ENCODE measurements around the gene TAS2R60.
"Not testable (repeated sequence)": the region's sequence is repeated elsewhere in the genome, so short reads cannot be mapped to it uniquely, and the experiment has no call there.

TAS2R60 gene

GRCh38 chr7:143444063-143444782 lies 970 bp downstream of the TAS2R60 start:
- no peak for DNase-seq

GRCh38 chr7:143444785-143445184 lies 1.5 kb downstream of the TAS2R60 start:
- no peak for DNase-seq

- no peak for DNase-seq
Measured at GRCh38 chr7:143447466-143447865, 4.2 kb downstream of the TAS2R60 start.

- no peak for DNase-seq
Measured at GRCh38 chr7:143448429-143448828, 5.2 kb downstream of the TAS2R60 start.

- DNase-seq = no peak
Measured at GRCh38 chr7:143449793-143450192, 6.5 kb downstream of the TAS2R60 start.

GRCh38 chr7:143451122-143451521 lies 7.9 kb downstream of the TAS2R60 start:
- no peak for DNase-seq

GRCh38 chr7:143451746-143452145 lies 8.5 kb downstream of the TAS2R60 start:
- DNase-seq = no peak

- DNase-seq = no peak
Measured at GRCh38 chr7:143452495-143452894, 9.2 kb downstream of the TAS2R60 start.

GRCh38 chr7:143454091-143454680 lies 10.9 kb downstream of the TAS2R60 start:
- no peak for DNase-seq

- DNase-seq = no peak
Measured at GRCh38 chr7:143455491-143455890, 12.2 kb downstream of the TAS2R60 start.

- DNase-seq = no peak
Measured at GRCh38 chr7:143455942-143456341, 12.7 kb downstream of the TAS2R60 start.

GRCh38 chr7:143456992-143457793 lies 13.9 kb downstream of the TAS2R60 start:
- DNase-seq = no peak

- no peak for DNase-seq
Measured at GRCh38 chr7:143458263-143458662, 15.0 kb downstream of the TAS2R60 start.

- DNase-seq = no peak
Measured at GRCh38 chr7:143458681-143459080, 15.4 kb downstream of the TAS2R60 start.

- DNase-seq = no peak
Measured at GRCh38 chr7:143459359-143459758, 16.1 kb downstream of the TAS2R60 start.

GRCh38 chr7:143460271-143460979 lies 17.2 kb downstream of the TAS2R60 start:
- no peak for DNase-seq

- DNase-seq = no peak
Measured at GRCh38 chr7:143462045-143462444, 18.8 kb downstream of the TAS2R60 start.

- DNase-seq = no peak
Measured at GRCh38 chr7:143463556-143463955, 20.3 kb downstream of the TAS2R60 start.

GRCh38 chr7:143463957-143464356 lies 20.7 kb downstream of the TAS2R60 start:
- no peak for DNase-seq

GRCh38 chr7:143467724-143468123 lies 24.5 kb downstream of the TAS2R60 start:
- no peak for DNase-seq

- DNase-seq = not testable (repeated sequence)
Measured at GRCh38 chr7:143472071-143472689, 28.9 kb downstream of the TAS2R60 start.

- DNase-seq = no peak
Measured at GRCh38 chr7:143477501-143478150, 34.4 kb downstream of the TAS2R60 start, which contains the start of gene TAS2R41. TSS of gene TAS2R41 (plus strand) at chr7:143477873. CDS start at chr7:143477873, 0 bp downstream.
